ENCODE results near the gene NPEPPS. TPM values are rescaled to one million over a fixed set of nuclear protein-coding genes. Genes with fewer than 3 reads are reported as not detected.
A peak's percentile ranks its signal among the peaks of the same experiment; 100 is the strongest.

Gene NPEPPS
- total RNA-seq, 1 donor from 2014 or later, result 107 TPM

- TF ChIP-seq, protein P1, sequence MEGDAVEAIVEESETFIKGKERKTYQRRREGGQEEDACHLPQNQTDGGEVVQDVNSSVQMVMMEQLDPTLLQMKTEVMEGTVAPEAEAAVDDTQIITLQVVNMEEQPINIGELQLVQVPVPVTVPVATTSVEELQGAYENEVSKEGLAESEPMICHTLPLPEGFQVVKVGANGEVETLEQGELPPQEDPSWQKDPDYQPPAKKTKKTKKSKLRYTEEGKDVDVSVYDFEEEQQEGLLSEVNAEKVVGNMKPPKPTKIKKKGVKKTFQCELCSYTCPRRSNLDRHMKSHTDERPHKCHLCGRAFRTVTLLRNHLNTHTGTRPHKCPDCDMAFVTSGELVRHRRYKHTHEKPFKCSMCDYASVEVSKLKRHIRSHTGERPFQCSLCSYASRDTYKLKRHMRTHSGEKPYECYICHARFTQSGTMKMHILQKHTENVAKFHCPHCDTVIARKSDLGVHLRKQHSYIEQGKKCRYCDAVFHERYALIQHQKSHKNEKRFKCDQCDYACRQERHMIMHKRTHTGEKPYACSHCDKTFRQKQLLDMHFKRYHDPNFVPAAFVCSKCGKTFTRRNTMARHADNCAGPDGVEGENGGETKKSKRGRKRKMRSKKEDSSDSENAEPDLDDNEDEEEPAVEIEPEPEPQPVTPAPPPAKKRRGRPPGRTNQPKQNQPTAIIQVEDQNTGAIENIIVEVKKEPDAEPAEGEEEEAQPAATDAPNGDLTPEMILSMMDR (IDR thresholded peaks at IDR 0.05; ENCODE audit: unreplicated experiment), result no peak
- peaks cover 34% of the 10 kb centered on the region for H3K36me3 Mint-ChIP-seq (ENCODE audit: low read depth, unreplicated experiment)
- peaks cover 40% of the 10 kb centered on the region for H3K4me1 Mint-ChIP-seq (ENCODE audit: unreplicated experiment)
- peak overlapping the region; percentile 9 for H3K27ac Mint-ChIP-seq (ENCODE audit: unreplicated experiment)
- peak; percentile 93 for DNase-seq (ENCODE audit: low spot score)
- H3K4me3 Mint-ChIP-seq (ENCODE audit: unreplicated experiment), result peak overlapping the region; percentile 96
- no peaks in the 10 kb centered on the region for H3K9me3 Mint-ChIP-seq (ENCODE audit: unreplicated experiment)
- peaks cover 5% of the 10 kb centered on the region for H3K27me3 Mint-ChIP-seq (ENCODE audit: unreplicated experiment)
Measured at GRCh38 chr17:47650525-47651522, 119.9 kb downstream of the NPEPPS start.

GRCh38 chr17:47651704-47652103 is 120.8 kb downstream of the NPEPPS start:
- TF ChIP-seq, protein P1 (IDR thresholded peaks at IDR 0.05; ENCODE audit: unreplicated experiment), result no peak
- Mint-ChIP-seq H3K27ac (ENCODE audit: unreplicated experiment) (peak overlapping the region; percentile 48), H3K4me3 (ENCODE audit: unreplicated experiment) (peak overlapping the region; percentile 96), H3K4me1 (ENCODE audit: unreplicated experiment) (peaks cover 40% of the 10 kb centered on the region), H3K9me3 (ENCODE audit: unreplicated experiment) (no peaks in the 10 kb centered on the region), H3K27me3 (ENCODE audit: unreplicated experiment) (peaks cover 5% of the 10 kb centered on the region), H3K36me3 (ENCODE audit: low read depth, unreplicated experiment) (peaks cover 39% of the 10 kb centered on the region)
- DNase-seq (ENCODE audit: low spot score), result no peak

GRCh38 chr17:47652570-47652969 is 121.7 kb downstream of the NPEPPS start:
- TF ChIP-seq, protein P1 (IDR thresholded peaks at IDR 0.05; ENCODE audit: unreplicated experiment), result no peak
- H3K27me3 Mint-ChIP-seq (ENCODE audit: unreplicated experiment), result peaks cover 5% of the 10 kb centered on the region
- peak; percentile 9 for DNase-seq (ENCODE audit: low spot score)
- H3K4me1 Mint-ChIP-seq (ENCODE audit: unreplicated experiment), result peaks cover 40% of the 10 kb centered on the region
- H3K36me3 Mint-ChIP-seq (ENCODE audit: low read depth, unreplicated experiment), result peaks cover 46% of the 10 kb centered on the region
- H3K4me3 Mint-ChIP-seq (ENCODE audit: unreplicated experiment), result peak overlapping the region; percentile 77
- H3K9me3 Mint-ChIP-seq (ENCODE audit: unreplicated experiment), result no peaks in the 10 kb centered on the region
- H3K27ac Mint-ChIP-seq (ENCODE audit: unreplicated experiment), result peak overlapping the region; percentile 36

DNA sequence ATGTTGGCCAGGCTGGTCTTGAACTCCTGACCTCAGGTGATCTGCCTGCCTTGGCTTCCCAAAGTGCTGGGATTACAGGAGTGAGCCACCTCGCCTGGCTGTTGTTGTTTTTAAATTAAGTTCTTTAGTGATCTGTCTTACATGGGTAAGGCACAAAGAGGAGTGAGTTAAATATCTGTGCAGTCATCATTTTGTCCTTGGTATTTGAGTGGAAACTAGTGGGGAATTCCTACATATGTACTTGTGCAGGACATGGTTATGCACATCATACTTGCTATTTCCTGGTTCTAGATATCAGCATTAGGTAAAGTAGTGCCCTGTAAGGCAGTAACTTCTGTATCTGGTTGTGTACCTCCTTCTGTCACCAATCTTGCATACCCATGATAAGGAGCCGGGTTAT is 122.5 kb downstream of the NPEPPS start:
- H3K4me1 Mint-ChIP-seq (ENCODE audit: unreplicated experiment), result peaks cover 37% of the 10 kb centered on the region
- TF ChIP-seq, protein P1 (IDR thresholded peaks at IDR 0.05; ENCODE audit: unreplicated experiment), result no peak
- peaks cover 5% of the 10 kb centered on the region for H3K27me3 Mint-ChIP-seq (ENCODE audit: unreplicated experiment)
- no peak overlapping the region for H3K27ac Mint-ChIP-seq (ENCODE audit: unreplicated experiment)
- H3K9me3 Mint-ChIP-seq (ENCODE audit: unreplicated experiment), result no peaks in the 10 kb centered on the region
- no peak for DNase-seq (ENCODE audit: low spot score)
- peak overlapping the region; percentile 84 for H3K4me3 Mint-ChIP-seq (ENCODE audit: unreplicated experiment)
- peaks cover 52% of the 10 kb centered on the region for H3K36me3 Mint-ChIP-seq (ENCODE audit: low read depth, unreplicated experiment)

DNA sequence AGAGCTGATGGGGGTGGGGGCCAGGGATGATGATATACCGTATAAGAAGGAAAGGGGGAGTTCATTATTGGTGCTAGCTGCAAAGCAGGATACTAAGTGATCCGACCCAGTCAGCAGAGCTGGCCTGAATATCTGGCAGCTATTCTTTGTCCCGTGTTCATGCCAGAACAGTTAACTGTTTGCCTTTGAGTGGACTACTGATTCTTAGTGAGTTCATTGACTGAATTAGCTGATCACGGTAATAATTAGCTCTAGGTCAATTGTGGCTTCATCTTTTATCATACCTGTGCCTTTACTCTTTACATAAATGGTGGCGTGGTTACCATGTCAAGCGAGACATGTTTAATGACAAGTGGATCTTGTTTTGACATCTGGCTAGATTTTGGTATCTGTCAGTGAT is 124.1 kb downstream of the NPEPPS start:
- peaks cover 2% of the 10 kb centered on the region for H3K27me3 Mint-ChIP-seq (ENCODE audit: unreplicated experiment)
- H3K36me3 Mint-ChIP-seq (ENCODE audit: low read depth, unreplicated experiment), result peaks cover 55% of the 10 kb centered on the region
- no peak for DNase-seq (ENCODE audit: low spot score)
- H3K4me3 Mint-ChIP-seq (ENCODE audit: unreplicated experiment), result no peak overlapping the region
- peaks cover 34% of the 10 kb centered on the region for H3K4me1 Mint-ChIP-seq (ENCODE audit: unreplicated experiment)
- H3K27ac Mint-ChIP-seq (ENCODE audit: unreplicated experiment), result peak overlapping the region; percentile 32
- TF ChIP-seq, protein P1 (IDR thresholded peaks at IDR 0.05; ENCODE audit: unreplicated experiment), result no peak
- H3K9me3 Mint-ChIP-seq (ENCODE audit: unreplicated experiment), result no peaks in the 10 kb centered on the region
